ENCODE data around the gene GLUL.

GLUL gene

GRCh38 chr1:182384387-182384960 lies 7.1 kb downstream of the GLUL start:
- TF ChIP-seq, protein P1, sequence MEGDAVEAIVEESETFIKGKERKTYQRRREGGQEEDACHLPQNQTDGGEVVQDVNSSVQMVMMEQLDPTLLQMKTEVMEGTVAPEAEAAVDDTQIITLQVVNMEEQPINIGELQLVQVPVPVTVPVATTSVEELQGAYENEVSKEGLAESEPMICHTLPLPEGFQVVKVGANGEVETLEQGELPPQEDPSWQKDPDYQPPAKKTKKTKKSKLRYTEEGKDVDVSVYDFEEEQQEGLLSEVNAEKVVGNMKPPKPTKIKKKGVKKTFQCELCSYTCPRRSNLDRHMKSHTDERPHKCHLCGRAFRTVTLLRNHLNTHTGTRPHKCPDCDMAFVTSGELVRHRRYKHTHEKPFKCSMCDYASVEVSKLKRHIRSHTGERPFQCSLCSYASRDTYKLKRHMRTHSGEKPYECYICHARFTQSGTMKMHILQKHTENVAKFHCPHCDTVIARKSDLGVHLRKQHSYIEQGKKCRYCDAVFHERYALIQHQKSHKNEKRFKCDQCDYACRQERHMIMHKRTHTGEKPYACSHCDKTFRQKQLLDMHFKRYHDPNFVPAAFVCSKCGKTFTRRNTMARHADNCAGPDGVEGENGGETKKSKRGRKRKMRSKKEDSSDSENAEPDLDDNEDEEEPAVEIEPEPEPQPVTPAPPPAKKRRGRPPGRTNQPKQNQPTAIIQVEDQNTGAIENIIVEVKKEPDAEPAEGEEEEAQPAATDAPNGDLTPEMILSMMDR (IDR thresholded peaks at IDR 0.05) = no peak

GRCh38 chr1:182383934-182384333 lies 7.7 kb downstream of the GLUL start:
- TF ChIP-seq, protein P1 (IDR thresholded peaks at IDR 0.05) = no peak

DNA sequence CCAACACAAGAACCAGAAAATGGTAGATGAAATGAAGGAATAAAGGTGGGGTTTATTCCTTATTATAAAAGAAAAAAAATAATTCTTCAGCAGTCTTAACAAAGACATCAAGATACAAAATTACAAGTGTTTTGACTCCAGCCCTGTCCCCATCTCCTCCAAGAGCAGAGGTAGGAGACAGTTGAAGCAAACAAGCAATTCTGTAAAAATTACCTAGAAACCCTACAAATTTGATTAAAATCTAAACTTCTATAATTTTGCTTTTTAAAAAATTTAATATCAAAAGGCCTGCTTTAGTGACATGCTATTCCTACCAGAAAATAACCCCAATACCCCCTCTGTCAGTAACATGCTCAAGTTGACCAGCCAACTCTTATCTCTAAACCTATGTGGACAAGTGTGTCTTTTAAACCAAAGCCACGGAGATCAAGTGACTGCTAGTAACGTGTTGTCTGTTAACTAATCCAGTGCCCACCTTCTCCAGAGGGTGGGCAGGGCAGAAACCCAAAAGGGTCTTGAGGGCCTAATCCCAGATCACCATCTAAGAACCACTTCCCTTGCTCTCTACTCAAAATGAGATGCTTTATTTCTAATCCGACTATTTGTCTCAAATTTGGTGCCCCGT lies 8.4 kb downstream of the GLUL start:
- TF ChIP-seq, protein P1 (IDR thresholded peaks at IDR 0.05) = no peak

GRCh38 chr1:182381962-182382819 lies 9.4 kb downstream of the GLUL start:
- TF ChIP-seq, protein P1 (IDR thresholded peaks at IDR 0.05) = no peak

GRCh38 chr1:182380199-182380598 lies 11.4 kb downstream of the GLUL start:
- TF ChIP-seq, protein P1 (IDR thresholded peaks at IDR 0.05) = no peak

GRCh38 chr1:182376936-182377574 lies 14.5 kb downstream of the GLUL start:
- TF ChIP-seq, protein P1 (IDR thresholded peaks at IDR 0.05) = no peak

DNA sequence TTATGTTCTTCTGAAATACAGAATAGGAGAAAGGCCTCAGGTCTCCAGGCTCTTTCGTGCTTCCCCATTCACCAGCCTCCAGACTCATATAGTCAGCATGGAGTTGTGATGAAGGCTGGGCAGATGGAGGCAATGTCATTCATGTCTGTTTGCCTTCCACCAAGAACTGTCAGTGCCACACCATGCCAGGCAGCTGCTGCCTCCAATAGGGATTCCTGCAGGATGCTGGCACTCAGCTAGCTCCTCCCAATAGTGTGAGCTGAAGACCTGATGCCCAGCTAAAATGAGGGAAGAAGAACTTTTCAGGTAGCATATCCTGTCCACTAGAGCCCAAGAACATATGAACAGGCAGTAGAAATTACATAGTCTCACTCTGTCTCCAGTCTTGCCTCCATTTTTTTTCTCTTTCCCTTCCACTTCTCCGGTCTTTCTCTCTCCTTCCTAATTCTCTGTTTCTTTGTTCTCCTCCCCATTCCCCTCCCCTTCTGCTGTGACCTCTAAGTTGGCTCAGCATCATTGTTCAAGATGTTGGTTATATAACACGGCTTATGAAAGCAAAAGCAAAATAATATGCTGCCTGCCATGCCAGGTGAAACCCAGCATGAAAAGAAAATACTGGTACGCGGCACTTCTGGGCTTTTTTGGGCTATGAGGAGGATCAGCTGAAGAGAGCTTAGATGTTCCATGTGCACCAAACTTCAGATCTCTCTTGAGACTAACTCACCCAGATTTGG lies 17.3 kb downstream of the GLUL start:
- TF ChIP-seq, protein P1 (IDR thresholded peaks at IDR 0.05) = no peak

Measured in LNCAP (cell line).